SU-DHL-6 (cell line): ENCODE measurements around the gene RNF214.

ENCODE experiments used
- H2AFZ ChIP-seq: fragments of 200-600 bp; sonication (generic); 2 replicates; pipeline ENCODE4 v1.6.1; 2014; ENCODE audit warnings: low read depth, mild to moderate bottlenecking, moderate library complexity, mixed read lengths, antibody characterized with exemption, low read length; ENCODE audit not compliant: severe bottlenecking
- H3F3A ChIP-seq: fragments of 200-600 bp; shearing (Covaris generic); 2 replicates; pipeline ENCODE4 v1.6.0; 2016; ENCODE audit warnings: antibody characterized with exemption, mild to moderate bottlenecking; ENCODE audit not compliant: insufficient read depth
- H3K27ac ChIP-seq: fragments of 200-600 bp; sonication (generic); 2 replicates; pipeline ENCODE4 v1.5.1; 2016; ENCODE audit warnings: low read depth, mild to moderate bottlenecking, low read length, moderate library complexity, mixed read lengths
- H3K27me3 ChIP-seq: fragments of 200-600 bp; sonication (generic), shearing (Covaris generic); 2 replicates; pipeline ENCODE4 v1.6.0; 2014; ENCODE audit warnings: mild to moderate bottlenecking, low read length
- H3K36me3 ChIP-seq: fragments of 200-600 bp; sonication (generic); 2 replicates; pipeline ENCODE4 v1.6.1; 2014; ENCODE audit warnings: mild to moderate bottlenecking, low read length, mixed read lengths
- H3K4me2 ChIP-seq: fragments of 300-600, 200-600 bp; shearing (Covaris generic), sonication (generic); 2 replicates; pipeline ENCODE4 v1.6.0; 2014; ENCODE audit warnings: low read length, low read depth, mild to moderate bottlenecking; ENCODE audit not compliant: poor library complexity, severe bottlenecking
- H3K4me3 ChIP-seq: fragments of 200-600 bp; sonication (generic); 2 replicates; pipeline ENCODE4 v1.5.1; 2014; ENCODE audit warnings: antibody characterized with exemption, low read length, mild to moderate bottlenecking, mixed read lengths; ENCODE audit not compliant: insufficient read depth, poor library complexity, severe bottlenecking
- H3K79me2 ChIP-seq: fragments of 200-600 bp; sonication (generic); 2 replicates; pipeline ENCODE4 v1.6.1; 2014; ENCODE audit warnings: mild to moderate bottlenecking, low read length, moderate library complexity; ENCODE audit not compliant: insufficient read depth
- H3K9ac ChIP-seq: fragments of 200-600 bp; sonication (generic); 2 replicates; pipeline ENCODE4 v1.7.0; 2014; ENCODE audit warnings: mild to moderate bottlenecking, low read length
- H3K9me2 ChIP-seq: fragments of 200-600 bp; sonication (generic); replicated peaks from 2 replicates; pipeline ENCODE4 v1.6.1; 2014; ENCODE audit warnings: low read length; ENCODE audit not compliant: insufficient read depth
- H3K9me3 ChIP-seq: fragments of 200-600 bp; sonication (generic); 2 replicates; pipeline ENCODE4 v1.6.1; 2014; ENCODE audit warnings: low read length, mixed read lengths; ENCODE audit not compliant: insufficient read depth
- H4K20me1 ChIP-seq: fragments of 200-600 bp; sonication (generic); 2 replicates; pipeline ENCODE4 v1.6.1; 2014; ENCODE audit warnings: low read depth, mild to moderate bottlenecking, antibody characterized with exemption, low read length, moderate library complexity, mixed read lengths
- EZH2phosphoT487 ChIP-seq: fragments of 200-600 bp; sonication (generic), shearing (Covaris generic); conservative IDR thresholded peaks from 2 replicates; pipeline ENCODE4 v1.6.1; 2018; ENCODE audit warnings: mild to moderate bottlenecking, antibody characterized with exemption, low read length, moderate library complexity, mixed read lengths
- TF ChIP-seq, protein P1 (sequence below): fragments of 200-600 bp; sonication (generic); IDR thresholded peaks from one replicate; pipeline ENCODE4 v1.5.1; 2017; ENCODE audit warnings: antibody characterized with exemption, mild to moderate bottlenecking, low read length, moderate library complexity; ENCODE audit not compliant: insufficient read depth, poor library complexity, severe bottlenecking

The RNF214 gene

DNA sequence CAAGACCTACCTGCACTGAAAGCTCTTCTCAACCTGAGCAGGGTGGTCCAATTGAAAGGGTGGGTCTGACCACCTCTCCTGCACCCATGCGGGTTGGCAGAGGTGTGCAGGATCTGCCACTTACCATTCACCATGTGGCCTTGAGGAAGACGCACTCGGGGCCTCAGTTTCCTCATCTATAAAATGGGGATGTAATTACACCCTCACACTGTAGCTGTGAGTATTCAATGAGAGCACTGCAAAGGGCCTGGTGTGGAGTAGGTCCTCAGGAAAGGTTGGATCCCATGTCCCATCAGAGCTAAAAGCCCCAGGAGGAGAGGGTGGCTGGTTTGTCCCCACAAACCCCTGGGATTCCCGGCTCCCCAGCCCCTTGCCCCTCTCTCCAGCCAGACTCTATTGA, 33.9 kb upstream of the RNF214 start:
- TF ChIP-seq EZH2phosphoT487 = no peak
- TF ChIP-seq, protein P1, sequence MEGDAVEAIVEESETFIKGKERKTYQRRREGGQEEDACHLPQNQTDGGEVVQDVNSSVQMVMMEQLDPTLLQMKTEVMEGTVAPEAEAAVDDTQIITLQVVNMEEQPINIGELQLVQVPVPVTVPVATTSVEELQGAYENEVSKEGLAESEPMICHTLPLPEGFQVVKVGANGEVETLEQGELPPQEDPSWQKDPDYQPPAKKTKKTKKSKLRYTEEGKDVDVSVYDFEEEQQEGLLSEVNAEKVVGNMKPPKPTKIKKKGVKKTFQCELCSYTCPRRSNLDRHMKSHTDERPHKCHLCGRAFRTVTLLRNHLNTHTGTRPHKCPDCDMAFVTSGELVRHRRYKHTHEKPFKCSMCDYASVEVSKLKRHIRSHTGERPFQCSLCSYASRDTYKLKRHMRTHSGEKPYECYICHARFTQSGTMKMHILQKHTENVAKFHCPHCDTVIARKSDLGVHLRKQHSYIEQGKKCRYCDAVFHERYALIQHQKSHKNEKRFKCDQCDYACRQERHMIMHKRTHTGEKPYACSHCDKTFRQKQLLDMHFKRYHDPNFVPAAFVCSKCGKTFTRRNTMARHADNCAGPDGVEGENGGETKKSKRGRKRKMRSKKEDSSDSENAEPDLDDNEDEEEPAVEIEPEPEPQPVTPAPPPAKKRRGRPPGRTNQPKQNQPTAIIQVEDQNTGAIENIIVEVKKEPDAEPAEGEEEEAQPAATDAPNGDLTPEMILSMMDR = no peak
- H3F3A ChIP-seq = no peaks in the 10 kb centered on the region
- no peaks in the 10 kb centered on the region for H3K9me2 ChIP-seq
- H3K4me3 ChIP-seq = no peak overlapping the region
- no peaks in the 10 kb centered on the region for H3K9me3 ChIP-seq
- no peaks in the 10 kb centered on the region for H3K36me3 ChIP-seq
- no peak overlapping the region for H3K4me2 ChIP-seq
- H3K27ac ChIP-seq = no peak overlapping the region
- H4K20me1 ChIP-seq = no peaks in the 10 kb centered on the region
- no peaks in the 10 kb centered on the region for H3K27me3 ChIP-seq
- no peak overlapping the region for H3K9ac ChIP-seq
- no peak overlapping the region for H2AFZ ChIP-seq
- H3K79me2 ChIP-seq = no peaks in the 10 kb centered on the region

DNA sequence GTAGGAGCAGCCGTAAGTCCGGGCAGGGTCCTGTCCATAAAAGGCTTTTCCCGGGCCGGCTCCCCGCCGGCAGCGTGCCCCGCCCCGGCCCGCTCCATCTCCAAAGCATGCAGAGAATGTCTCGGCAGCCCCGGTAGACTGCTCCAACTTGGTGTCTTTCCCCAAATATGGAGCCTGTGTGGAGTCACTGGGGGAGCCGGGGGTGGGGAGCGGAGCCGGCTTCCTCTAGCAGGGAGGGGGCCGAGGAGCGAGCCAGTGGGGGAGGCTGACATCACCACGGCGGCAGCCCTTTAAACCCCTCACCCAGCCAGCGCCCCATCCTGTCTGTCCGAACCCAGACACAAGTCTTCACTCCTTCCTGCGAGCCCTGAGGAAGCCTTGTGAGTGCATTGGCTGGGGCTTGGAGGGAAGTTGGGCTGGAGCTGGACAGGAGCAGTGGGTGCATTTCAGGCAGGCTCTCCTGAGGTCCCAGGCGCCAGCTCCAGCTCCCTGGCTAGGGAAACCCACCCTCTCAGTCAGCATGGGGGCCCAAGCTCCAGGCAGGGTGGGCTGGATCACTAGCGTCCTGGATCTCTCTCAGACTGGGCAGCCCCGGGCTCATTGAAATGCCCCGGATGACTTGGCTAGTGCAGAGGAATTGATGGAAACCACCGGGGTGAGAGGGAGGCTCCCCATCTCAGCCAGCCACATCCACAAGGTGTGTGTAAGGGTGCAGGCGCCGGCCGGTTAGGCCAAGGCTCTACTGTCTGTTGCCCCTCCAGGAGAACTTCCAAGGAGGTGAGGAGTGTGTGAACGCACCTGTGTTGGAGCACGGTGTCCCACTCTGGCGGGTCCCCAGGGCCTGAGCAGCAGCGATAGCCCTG, 33.2 kb upstream of the RNF214 start, which contains the start of gene TAGLN:
TSS of gene TAGLN (plus strand) at position 318 of the 863 bp plus-strand sequence. CDS start 3,644 bp downstream, outside the sequence.
- Histone ChIP-seq H3K9me3 (no peaks in the 10 kb centered on the region), H3F3A (no peaks in the 10 kb centered on the region), H3K27me3 (no peaks in the 10 kb centered on the region), H3K4me2 (no peak within 1 kb of the TSS), H3K9me2 (no peaks in the 10 kb centered on the region), H3K36me3 (no peaks in the 10 kb centered on the region), H3K27ac (no peak within 1 kb of the TSS), H3K4me3 (no peak within 1 kb of the TSS), H4K20me1 (no peaks in the 10 kb centered on the region), H3K79me2 (no peaks in the 10 kb centered on the region), H3K9ac (no peak within 1 kb of the TSS), H2AFZ (no peak within 1 kb of the TSS)
- TF ChIP-seq, protein P1 = no peak
- no peak for TF ChIP-seq EZH2phosphoT487

DNA sequence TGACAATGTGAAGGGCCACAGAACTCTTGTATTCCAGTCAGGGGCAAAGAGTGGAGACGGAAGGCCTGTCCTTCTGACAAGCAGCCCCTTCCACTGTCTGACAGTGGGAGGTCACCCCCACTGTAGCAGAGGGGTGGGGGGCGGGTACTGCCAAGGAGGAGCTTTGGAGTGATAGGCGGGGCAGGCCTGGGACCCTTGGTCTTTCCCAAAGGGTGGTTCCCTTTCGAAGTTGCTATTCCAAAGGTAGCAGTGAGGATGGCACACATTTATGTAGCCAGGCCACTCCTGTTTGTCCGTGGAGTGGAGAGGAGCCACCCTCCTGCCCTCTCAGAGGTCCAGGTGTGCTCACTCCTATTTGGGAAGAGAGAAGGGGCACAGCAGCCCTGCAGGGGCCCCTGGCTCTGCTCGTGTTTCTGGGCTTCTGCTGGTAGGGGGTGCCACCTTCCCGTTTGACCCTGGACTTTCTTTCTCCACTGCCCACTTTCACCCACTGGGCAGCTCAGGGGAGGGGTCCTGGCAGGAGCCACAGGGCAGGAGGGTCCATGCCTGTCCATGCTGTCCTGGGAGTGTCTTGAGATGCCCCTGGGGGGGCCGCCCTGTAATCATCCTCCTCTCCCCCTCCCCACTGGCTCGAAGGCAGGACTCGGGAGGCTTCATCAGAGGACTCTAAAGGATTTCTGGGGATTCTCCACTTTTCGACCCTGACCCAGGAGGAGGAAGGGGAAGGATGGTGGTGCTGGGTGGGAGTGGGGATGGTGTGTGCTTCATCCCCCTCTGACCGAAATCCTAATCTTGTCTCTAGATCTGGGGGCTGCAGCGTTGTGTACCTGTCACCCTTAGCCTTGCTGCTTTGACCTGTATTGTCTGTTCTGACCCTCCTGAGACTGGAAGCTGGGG, 32.3 kb upstream of the RNF214 start:
- no peaks in the 10 kb centered on the region for H3K36me3 ChIP-seq
- H3K9ac ChIP-seq = no peak overlapping the region
- no peak overlapping the region for H3K4me2 ChIP-seq
- H3K9me2 ChIP-seq = no peaks in the 10 kb centered on the region
- H3F3A ChIP-seq = no peaks in the 10 kb centered on the region
- no peaks in the 10 kb centered on the region for H4K20me1 ChIP-seq
- no peaks in the 10 kb centered on the region for H3K9me3 ChIP-seq
- no peak overlapping the region for H2AFZ ChIP-seq
- H3K79me2 ChIP-seq = no peaks in the 10 kb centered on the region
- TF ChIP-seq, protein P1 = no peak
- TF ChIP-seq EZH2phosphoT487 = no peak
- no peak overlapping the region for H3K27ac ChIP-seq
- H3K4me3 ChIP-seq = no peak overlapping the region
- no peaks in the 10 kb centered on the region for H3K27me3 ChIP-seq
